Measurements from ENCODE around the gene PDZK1IP1. TPM values are rescaled to one million over a fixed set of nuclear protein-coding genes. Genes with fewer than 3 reads are reported as not detected.

Gene PDZK1IP1
- polyA plus RNA-seq, 1 donor from 2014 or later = not detected

DNA sequence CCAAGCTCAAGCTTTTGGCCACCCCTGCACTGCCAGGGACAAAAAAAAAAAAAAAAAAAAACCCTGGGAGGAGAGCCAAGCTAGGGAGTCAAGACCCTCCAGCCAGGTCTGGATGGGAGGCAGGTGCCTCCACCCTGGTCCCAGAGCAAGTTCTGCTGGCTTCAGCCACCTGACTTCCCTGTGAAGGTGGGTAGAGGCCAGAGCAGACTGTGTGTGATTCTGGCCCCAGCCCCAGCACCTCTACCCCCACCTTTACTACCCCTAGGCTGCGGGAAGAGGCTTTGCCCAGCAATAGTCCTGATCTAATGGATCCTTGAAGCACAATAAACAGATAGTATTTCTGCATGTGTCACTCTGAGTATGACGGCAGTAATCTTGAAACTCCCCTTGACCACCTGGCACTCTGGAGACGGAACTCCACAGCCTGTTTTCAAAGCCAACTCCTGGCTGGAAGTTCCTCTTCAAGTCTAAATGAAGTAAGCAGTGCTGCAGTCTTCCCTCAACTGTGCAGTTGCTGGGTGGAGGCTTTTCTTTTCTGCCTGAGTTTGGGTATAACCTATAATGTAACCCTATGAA is 9.8 kb downstream of the PDZK1IP1 start:
- Histone ChIP-seq H3K27me3 (ENCODE audit: insufficient read depth, low read depth, low read length) (peaks cover 12% of the 10 kb centered on the region), H2AFZ (ENCODE audit: low read depth, low read length) (no peak overlapping the region), H3K9ac (ENCODE audit: low read length) (no peak overlapping the region), H3K79me2 (replicated peaks; ENCODE audit: insufficient read depth, low read length) (no peaks in the 10 kb centered on the region), H3K9me3 (ENCODE audit: low read length) (no peaks in the 10 kb centered on the region), H3K4me2 (ENCODE audit: low read length) (no peak overlapping the region), H3F3A (ENCODE audit: insufficient read depth, low read length, poor library complexity, severe bottlenecking) (no peaks in the 10 kb centered on the region), H3K36me3 (ENCODE audit: insufficient read depth, low read length) (no peaks in the 10 kb centered on the region), H4K20me1 (ENCODE audit: insufficient read depth) (no peaks in the 10 kb centered on the region), H3K4me3 (ENCODE audit: low read length) (no peak overlapping the region), H3K27ac (ENCODE audit: low read length) (no peak overlapping the region), H3K9me2 (ENCODE audit: insufficient read depth, low read length) (no peaks in the 10 kb centered on the region)
- no peak for TF ChIP-seq EZH2 (IDR thresholded peaks at IDR 0.05; ENCODE audit: borderline replicate concordance, insufficient read depth, low read length, poor library complexity, severe bottlenecking)
- TF ChIP-seq, protein P1, sequence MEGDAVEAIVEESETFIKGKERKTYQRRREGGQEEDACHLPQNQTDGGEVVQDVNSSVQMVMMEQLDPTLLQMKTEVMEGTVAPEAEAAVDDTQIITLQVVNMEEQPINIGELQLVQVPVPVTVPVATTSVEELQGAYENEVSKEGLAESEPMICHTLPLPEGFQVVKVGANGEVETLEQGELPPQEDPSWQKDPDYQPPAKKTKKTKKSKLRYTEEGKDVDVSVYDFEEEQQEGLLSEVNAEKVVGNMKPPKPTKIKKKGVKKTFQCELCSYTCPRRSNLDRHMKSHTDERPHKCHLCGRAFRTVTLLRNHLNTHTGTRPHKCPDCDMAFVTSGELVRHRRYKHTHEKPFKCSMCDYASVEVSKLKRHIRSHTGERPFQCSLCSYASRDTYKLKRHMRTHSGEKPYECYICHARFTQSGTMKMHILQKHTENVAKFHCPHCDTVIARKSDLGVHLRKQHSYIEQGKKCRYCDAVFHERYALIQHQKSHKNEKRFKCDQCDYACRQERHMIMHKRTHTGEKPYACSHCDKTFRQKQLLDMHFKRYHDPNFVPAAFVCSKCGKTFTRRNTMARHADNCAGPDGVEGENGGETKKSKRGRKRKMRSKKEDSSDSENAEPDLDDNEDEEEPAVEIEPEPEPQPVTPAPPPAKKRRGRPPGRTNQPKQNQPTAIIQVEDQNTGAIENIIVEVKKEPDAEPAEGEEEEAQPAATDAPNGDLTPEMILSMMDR (IDR thresholded peaks at IDR 0.05; ENCODE audit: poor library complexity, severe bottlenecking) = no peak

DNA sequence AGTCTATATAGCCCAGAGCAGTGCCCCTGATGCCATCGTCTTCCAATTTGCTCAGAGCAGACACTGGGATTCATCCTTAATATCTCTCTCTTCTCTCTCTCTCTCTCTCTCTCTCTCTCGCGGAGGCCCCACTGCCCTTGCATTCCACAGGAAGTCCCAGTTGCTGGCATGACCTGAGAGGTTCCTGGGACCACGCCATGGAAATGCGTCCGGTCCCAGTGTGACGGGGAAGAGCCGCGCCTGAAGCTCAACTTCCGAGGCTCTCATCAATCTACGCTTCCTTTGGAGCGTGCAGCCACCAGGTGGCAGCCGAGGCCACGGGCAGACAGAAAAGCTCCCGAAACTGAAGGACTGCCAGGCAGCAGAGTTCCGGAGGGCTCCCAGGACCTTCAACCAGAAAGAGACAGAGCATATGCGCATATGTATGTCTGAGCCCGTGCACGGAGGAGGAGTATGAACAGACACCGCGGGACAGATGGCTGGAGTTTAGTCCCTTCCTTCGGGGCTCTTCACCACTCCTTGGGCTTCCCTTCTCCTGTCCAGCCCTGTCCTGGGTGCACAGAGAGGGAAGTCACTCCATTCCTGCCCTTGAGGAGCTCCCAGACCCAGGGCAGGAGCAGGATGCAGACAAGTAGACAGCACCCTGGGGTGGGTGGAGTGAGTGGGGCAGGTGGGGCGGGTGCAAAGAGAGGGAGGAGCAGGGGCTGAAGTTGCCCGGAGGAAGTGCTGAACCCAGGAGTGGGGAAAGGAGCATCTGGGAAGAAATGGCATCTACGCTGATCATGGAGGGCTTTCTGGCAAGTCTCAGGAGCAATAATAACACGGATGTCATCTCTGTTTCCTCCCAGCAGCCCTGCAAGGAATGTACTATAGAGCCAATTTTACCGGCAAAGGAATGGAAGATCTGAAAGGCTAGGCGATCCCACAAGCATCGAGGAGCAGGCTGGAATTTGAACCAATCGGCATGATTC is 10.5 kb downstream of the PDZK1IP1 start:
- no peak overlapping the region for H3K27ac ChIP-seq (ENCODE audit: low read length)
- H3K79me2 ChIP-seq (replicated peaks; ENCODE audit: insufficient read depth, low read length) = no peaks in the 10 kb centered on the region
- H3K9ac ChIP-seq (ENCODE audit: low read length) = no peak overlapping the region
- H3K4me2 ChIP-seq (ENCODE audit: low read length) = no peak overlapping the region
- no peaks in the 10 kb centered on the region for H4K20me1 ChIP-seq (ENCODE audit: insufficient read depth)
- peaks cover 12% of the 10 kb centered on the region for H3K27me3 ChIP-seq (ENCODE audit: insufficient read depth, low read depth, low read length)
- H3K4me3 ChIP-seq (ENCODE audit: low read length) = peak overlapping the region; percentile 35
- no peaks in the 10 kb centered on the region for H3F3A ChIP-seq (ENCODE audit: insufficient read depth, low read length, poor library complexity, severe bottlenecking)
- H3K9me2 ChIP-seq (ENCODE audit: insufficient read depth, low read length) = no peaks in the 10 kb centered on the region
- no peaks in the 10 kb centered on the region for H3K36me3 ChIP-seq (ENCODE audit: insufficient read depth, low read length)
- no peaks in the 10 kb centered on the region for H3K9me3 ChIP-seq (ENCODE audit: low read length)
- TF ChIP-seq TAF1 (IDR thresholded peaks at IDR 0.05; ENCODE audit: low read depth) (no peak), POLR2AphosphoS5 (IDR thresholded peaks at IDR 0.05) (no peak), SMC3 (conservative IDR thresholded peaks at IDR 0.05; ENCODE audit: poor library complexity) (peak; percentile 80), RAD21 (conservative IDR thresholded peaks at IDR 0.05) (peak; percentile 77), EP300 (conservative IDR thresholded peaks at IDR 0.05; ENCODE audit: poor library complexity, severe bottlenecking) (no peak), MXI1 (conservative IDR thresholded peaks at IDR 0.05; ENCODE audit: poor library complexity, severe bottlenecking) (no peak), EZH2 (IDR thresholded peaks at IDR 0.05; ENCODE audit: borderline replicate concordance, insufficient read depth, low read length, poor library complexity, severe bottlenecking) (no peak)
- TF ChIP-seq, protein P2, sequence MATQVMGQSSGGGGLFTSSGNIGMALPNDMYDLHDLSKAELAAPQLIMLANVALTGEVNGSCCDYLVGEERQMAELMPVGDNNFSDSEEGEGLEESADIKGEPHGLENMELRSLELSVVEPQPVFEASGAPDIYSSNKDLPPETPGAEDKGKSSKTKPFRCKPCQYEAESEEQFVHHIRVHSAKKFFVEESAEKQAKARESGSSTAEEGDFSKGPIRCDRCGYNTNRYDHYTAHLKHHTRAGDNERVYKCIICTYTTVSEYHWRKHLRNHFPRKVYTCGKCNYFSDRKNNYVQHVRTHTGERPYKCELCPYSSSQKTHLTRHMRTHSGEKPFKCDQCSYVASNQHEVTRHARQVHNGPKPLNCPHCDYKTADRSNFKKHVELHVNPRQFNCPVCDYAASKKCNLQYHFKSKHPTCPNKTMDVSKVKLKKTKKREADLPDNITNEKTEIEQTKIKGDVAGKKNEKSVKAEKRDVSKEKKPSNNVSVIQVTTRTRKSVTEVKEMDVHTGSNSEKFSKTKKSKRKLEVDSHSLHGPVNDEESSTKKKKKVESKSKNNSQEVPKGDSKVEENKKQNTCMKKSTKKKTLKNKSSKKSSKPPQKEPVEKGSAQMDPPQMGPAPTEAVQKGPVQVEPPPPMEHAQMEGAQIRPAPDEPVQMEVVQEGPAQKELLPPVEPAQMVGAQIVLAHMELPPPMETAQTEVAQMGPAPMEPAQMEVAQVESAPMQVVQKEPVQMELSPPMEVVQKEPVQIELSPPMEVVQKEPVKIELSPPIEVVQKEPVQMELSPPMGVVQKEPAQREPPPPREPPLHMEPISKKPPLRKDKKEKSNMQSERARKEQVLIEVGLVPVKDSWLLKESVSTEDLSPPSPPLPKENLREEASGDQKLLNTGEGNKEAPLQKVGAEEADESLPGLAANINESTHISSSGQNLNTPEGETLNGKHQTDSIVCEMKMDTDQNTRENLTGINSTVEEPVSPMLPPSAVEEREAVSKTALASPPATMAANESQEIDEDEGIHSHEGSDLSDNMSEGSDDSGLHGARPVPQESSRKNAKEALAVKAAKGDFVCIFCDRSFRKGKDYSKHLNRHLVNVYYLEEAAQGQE (IDR thresholded peaks at IDR 0.05; ENCODE audit: borderline replicate concordance) = no peak
- TF ChIP-seq, protein P1 (IDR thresholded peaks at IDR 0.05; ENCODE audit: poor library complexity, severe bottlenecking) = peak; percentile 88
- H2AFZ ChIP-seq (ENCODE audit: low read depth, low read length) = no peak overlapping the region

All from neural cell (in vitro differentiated cells).